Stimulated activated CD4-positive, alpha-beta T cell treated with anti-CD3 and anti-CD28 coated beads, Interleukin-1b, Interleukin-23, amount 100 ng/mL, for 4 hours (primary cell): ENCODE data around the gene SRPRB.

Experiments
- DNase-seq, 2 donors: peaks; one replicate each; pipeline ENCODE4 v3.0.0-alpha.2; 2020; ENCODE audit warnings: low read depth in 2 of 2

SRPRB gene

GRCh38 chr3:133866141-133866540 lies 60.5 kb downstream of the SRPRB start:
- no peak for DNase-seq

- DNase-seq: no peak
Observed at GRCh38 chr3:133868186-133868585, 62.6 kb downstream of the SRPRB start.

GRCh38 chr3:133868758-133869475 lies 63.3 kb downstream of the SRPRB start:
- no peak for DNase-seq

- no peak for DNase-seq
Observed at GRCh38 chr3:133869586-133869985, 64.0 kb downstream of the SRPRB start.

DNA sequence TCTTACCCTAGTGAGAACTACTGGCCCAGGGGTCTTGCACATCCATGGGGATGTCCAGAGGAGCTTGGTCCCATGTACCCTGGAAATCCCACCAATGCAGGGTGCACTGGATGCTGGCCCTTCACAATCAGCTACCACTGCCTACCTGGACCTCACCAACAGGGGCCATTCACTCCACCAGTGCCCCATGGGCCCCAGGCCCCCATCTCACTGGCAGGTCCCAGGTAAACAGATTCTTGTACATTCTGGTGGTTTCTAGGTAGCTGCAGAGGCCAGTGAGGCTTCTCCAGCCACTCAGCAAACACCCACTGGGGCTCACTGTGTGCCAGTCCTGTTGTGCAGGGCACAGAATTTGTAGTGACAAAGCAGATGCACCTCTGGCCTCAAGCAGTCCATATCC lies 65.2 kb downstream of the SRPRB start:
- no peak for DNase-seq
